ENCODE results near the gene EIF4B. TPM values are rescaled to one million over a fixed set of nuclear protein-coding genes. Genes with fewer than 3 reads are reported as not detected.

The EIF4B gene
- total and polyA plus RNA-seq, 9 of the 15 experiments (the other 6 are each of a cell fraction or from before 2014, with no cell fraction given) = 138 to 669 (median 552) TPM

- TF ChIP-seq AFF4 (CRISPR knock-in tag; IDR thresholded peaks at IDR 0.05) (no peak), DIDO1 (tag; IDR thresholded peaks at IDR 0.05; ENCODE audit: low read depth) (no peak), BACH1 (tag; IDR thresholded peaks at IDR 0.05) (peak; percentile 28; the same call in 1 of the 2 replicates), NCOA4 (IDR thresholded peaks at IDR 0.05; ENCODE audit: partially characterized antibody) (no peak), NFRKB (IDR thresholded peaks at IDR 0.05; ENCODE audit: low read depth) (peak; percentile 96; the same call in 1 of the 2 replicates), ZBED1 (IDR thresholded peaks at IDR 0.05) (no peak), MLLT1 (IDR thresholded peaks at IDR 0.05) (0 out of 4 replicates have a peak, but pooled peaks of 1 of the 2 experiments have one; percentile 10), FOSL1 (tag; conservative IDR thresholded peaks at IDR 0.05) (no peak), PHB2 (IDR thresholded peaks at IDR 0.05; ENCODE audit: low read depth) (no peak), ASH1L (IDR thresholded peaks at IDR 0.05; ENCODE audit: borderline replicate concordance, low read depth, partially characterized antibody) (no peak), TCF15 (CRISPR knock-in tag; IDR thresholded peaks at IDR 0.05) (no peak), NRF1 (conservative IDR thresholded peaks at IDR 0.05 in 1 of 2, IDR thresholded peaks at IDR 0.05 in 1 of 2) (peak; percentile 92 to 93), ZNF197 (CRISPR knock-in tag; IDR thresholded peaks at IDR 0.05; ENCODE audit: low read depth) (no peak), NR2C2 (CRISPR knock-in tag; IDR thresholded peaks at IDR 0.05) (no peak), NR2C2 (tag; IDR thresholded peaks at IDR 0.05) (no peak; the same call in 1 of the 2 replicates), ZNF740 (CRISPR knock-in tag; IDR thresholded peaks at IDR 0.05) (peak; percentile 96), ZNF740 (tag; IDR thresholded peaks at IDR 0.05) (peak in 1 of 2 experiments; percentile 88; a peak in 2 of 4 replicates), ZKSCAN8 (CRISPR knock-in tag; IDR thresholded peaks at IDR 0.05) (no peak), SMAD1 (IDR thresholded peaks at IDR 0.05; ENCODE audit: low read depth, low read length, partially characterized antibody) (no peak), GABPA (tag; conservative IDR thresholded peaks at IDR 0.05; ENCODE audit: low read depth) (no peak), SAFB (IDR thresholded peaks at IDR 0.05; ENCODE audit: borderline replicate concordance, low read depth, low read length) (no peak)
- TF ChIP-seq, protein P1, sequence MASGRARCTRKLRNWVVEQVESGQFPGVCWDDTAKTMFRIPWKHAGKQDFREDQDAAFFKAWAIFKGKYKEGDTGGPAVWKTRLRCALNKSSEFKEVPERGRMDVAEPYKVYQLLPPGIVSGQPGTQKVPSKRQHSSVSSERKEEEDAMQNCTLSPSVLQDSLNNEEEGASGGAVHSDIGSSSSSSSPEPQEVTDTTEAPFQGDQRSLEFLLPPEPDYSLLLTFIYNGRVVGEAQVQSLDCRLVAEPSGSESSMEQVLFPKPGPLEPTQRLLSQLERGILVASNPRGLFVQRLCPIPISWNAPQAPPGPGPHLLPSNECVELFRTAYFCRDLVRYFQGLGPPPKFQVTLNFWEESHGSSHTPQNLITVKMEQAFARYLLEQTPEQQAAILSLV (tag; IDR thresholded peaks at IDR 0.05) = no peak
Measured at GRCh38 chr12:53006810-53007309, 604 bp downstream of the EIF4B start (continued).
